HepG2 (cell line): Measurements from ENCODE around the gene AHSG. TPM values are rescaled to one million over a fixed set of nuclear protein-coding genes. Genes with fewer than 3 reads are reported as not detected.

Source experiments
- ATAD3A ChIP-seq: sonication (generic); formaldehyde crosslinking; IDR thresholded peaks from 2 replicates; pipeline ENCODE4 v1.4.0; 2020; ENCODE audit warnings: missing genetic modification reagents
- FOXO1 ChIP-seq: sonication (generic); formaldehyde crosslinking; IDR thresholded peaks from 2 replicates; pipeline ENCODE4 v1.4.0; 2020; ENCODE audit warnings: missing genetic modification reagents
- HNRNPL ChIP-seq: fragments of 200-400 bp; formaldehyde crosslinking; IDR thresholded peaks from 2 replicates; pipeline ENCODE4 v1.6.1; 2017; ENCODE audit warnings: mild to moderate bottlenecking, low read depth, low read length
- MAFF ChIP-seq: IDR thresholded peaks from 2 replicates; pipeline ENCODE4 v1.6.1; 2011; ENCODE audit warnings: low read depth, low read length, improper control_type of control experiment
- MAFG ChIP-seq: sonication (generic); formaldehyde crosslinking; IDR thresholded peaks from 2 replicates; pipeline ENCODE4 v1.5.1; 2020; ENCODE audit warnings: mild to moderate bottlenecking, missing genetic modification reagents
- MAFK ChIP-seq, 2 experiments: IDR thresholded peaks in 1 of 2; conservative IDR thresholded peaks in 1 of 2; 2 replicates each; pipeline ENCODE4 v1.6.1; 2011; ENCODE audit warnings: improper control_type of control experiment in 2 of 2, low read length in 2 of 2
- MAX ChIP-seq: IDR thresholded peaks from 2 replicates; pipeline ENCODE4 v1.6.1; 2012; ENCODE audit warnings: inconsistent platforms
- POLR2A ChIP-seq, 2 experiments: IDR thresholded peaks; 2 replicates each; pipeline ENCODE4 v1.6.1; 2011; ENCODE audit warnings: low read depth in 2 of 2, low read length in 2 of 2, mild to moderate bottlenecking in 1 of 2, moderate library complexity in 1 of 2; ENCODE audit not compliant: insufficient read depth in 1 of 2
- RBM22 ChIP-seq: fragments of 200-400 bp; formaldehyde crosslinking; optimal IDR thresholded peaks from 2 replicates; pipeline ENCODE3; 2017; ENCODE audit warnings: mild to moderate bottlenecking, low read length, moderate library complexity
- SOX13 ChIP-seq, 3 experiments: fragments of 450-650 bp in 1 of 3; sonication (generic) in 1 of 3; formaldehyde crosslinking in 1 of 3; IDR thresholded peaks in 2 of 3; conservative IDR thresholded peaks in 1 of 3; 2 replicates each; pipeline versions ENCODE4 v1.5.0 to v1.6.1; 2016 to 2020; ENCODE audit warnings: antibody characterized with exemption in 1 of 3, mild to moderate bottlenecking in 1 of 3, missing compliant biosample characterization in 1 of 3, missing genetic modification reagents in 1 of 3, moderate library complexity in 1 of 3
- TEAD3 ChIP-seq: optimal IDR thresholded peaks from 2 replicates; pipeline ENCODE3; 2016; ENCODE audit warnings: borderline replicate concordance
- TFDP1 ChIP-seq: IDR thresholded peaks from 2 replicates; pipeline ENCODE4 v1.6.1; 2016; ENCODE audit warnings: missing compliant biosample characterization, missing genetic modification reagents, borderline replicate concordance
- ZC3H4 ChIP-seq: sonication (generic); formaldehyde crosslinking; IDR thresholded peaks from 2 replicates; pipeline ENCODE4 v1.4.0; 2020; ENCODE audit warnings: missing genetic modification reagents, borderline replicate concordance
- ZNF367 ChIP-seq: sonication (generic); formaldehyde crosslinking; IDR thresholded peaks from 2 replicates; pipeline ENCODE4 v1.4.0; 2020; ENCODE audit warnings: missing genetic modification reagents, borderline replicate concordance
- ZNF850 ChIP-seq: sonication (generic); formaldehyde crosslinking; conservative IDR thresholded peaks from 2 replicates; pipeline ENCODE4 v1.9.0; 2021; ENCODE audit warnings: mild to moderate bottlenecking, missing genetic modification reagents
- polyA plus RNA-seq, 8 experiments: library from polyadenylated mRNA; depleted of rRNA in 3 of 8; stranded (reverse) in 7 of 8; unstranded in 1 of 8; fragments of >200 nt; fragmentation: Illumina TruSeq in 4 of 8; extraction: Trizol in 4 of 8; gene quantifications; 2 replicates each; pipeline versions ENCODE4 v1.2.1 to v1.2.3, GENCODE V29; 2011 to 2016; ENCODE audit warnings: low read depth in 4 of 8, missing spikeins in 1 of 8, mixed read lengths in 1 of 8; ENCODE audit not compliant: insufficient read depth in 1 of 8
- total RNA-seq, 5 experiments: library from RNA; depleted of rRNA; stranded (reverse); fragments of >200 nt; fragmentation: Illumina TruSeq; extraction: Trizol; gene quantifications; 2 replicates each; pipeline ENCODE4 v1.2.3, GENCODE V29; 2016; ENCODE audit warnings: low read depth in 1 of 5
- TF ChIP-seq, protein P1 (sequence below): sonication (generic); formaldehyde crosslinking; IDR thresholded peaks from 2 replicates; pipeline ENCODE4 v1.4.0; 2020; ENCODE audit warnings: missing genetic modification reagents

The AHSG gene
- total and polyA plus RNA-seq, 2 of the 13 experiments (the other 11 are each of a cell fraction or from before 2014, with no cell fraction given): 2,043 to 19,152 TPM

GRCh38 chr3:186612065-186612464 lies 795 bp upstream of the AHSG start (continued):
- no peak for TF ChIP-seq ATAD3A
- 0 out of 2 replicates have a peak, but pooled peaks have one; percentile 35 for TF ChIP-seq ZC3H4 (CRISPR knock-in tag)
- peak; percentile 32; the same call in 1 of the 2 replicates for TF ChIP-seq FOXO1 (CRISPR knock-in tag)
- TF ChIP-seq RBM22: peak; percentile 24
- TF ChIP-seq MAFG: 0 out of 2 replicates have a peak, but pooled peaks have one; percentile 26
- no peak for TF ChIP-seq ZNF367
- TF ChIP-seq MAFF: peak; percentile 98
- TF ChIP-seq MAX: no peak
- TF ChIP-seq ZNF850: 0 out of 2 replicates have a peak, but pooled peaks have one; percentile 11
- TF ChIP-seq TFDP1 (CRISPR knock-in tag): 0 out of 2 replicates have a peak, but pooled peaks have one; percentile 3
- peak; percentile 10 for TF ChIP-seq TEAD3 (CRISPR knock-in tag)
- no peak for TF ChIP-seq SOX13 (IDR thresholded peaks at IDR 0.05)
- no peak for TF ChIP-seq SOX13 (CRISPR knock-in tag; conservative IDR thresholded peaks at IDR 0.05 in 1 of 2, IDR thresholded peaks at IDR 0.05 in 1 of 2)
- peak in 1 of 2 experiments; percentile 24; a peak in 1 of 4 replicates for TF ChIP-seq POLR2A (IDR thresholded peaks at IDR 0.05; ENCODE audit: insufficient read depth in 1 of 2, low read depth in 2 of 2, low read length in 2 of 2)
- TF ChIP-seq MAFK (conservative IDR thresholded peaks at IDR 0.05 in 1 of 2, IDR thresholded peaks at IDR 0.05 in 1 of 2; ENCODE audit: low read length in 2 of 2): peak; percentile 98
- 0 out of 2 replicates have a peak, but pooled peaks have one; percentile 32 for TF ChIP-seq HNRNPL
- TF ChIP-seq, protein P1, sequence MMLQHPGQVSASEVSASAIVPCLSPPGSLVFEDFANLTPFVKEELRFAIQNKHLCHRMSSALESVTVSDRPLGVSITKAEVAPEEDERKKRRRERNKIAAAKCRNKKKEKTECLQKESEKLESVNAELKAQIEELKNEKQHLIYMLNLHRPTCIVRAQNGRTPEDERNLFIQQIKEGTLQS: no peak
